NCI-H748 (cell line): ENCODE measurements around the gene ZSWIM4.
A peak's percentile ranks its signal among the peaks of the same experiment; 100 is the strongest.
"Not testable (repeated sequence)": the region's sequence is repeated elsewhere in the genome, so short reads cannot be mapped to it uniquely, and the experiment has no call there.

Source experiments
- DNase-seq: peaks from one replicate; lab custom pipeline; 2025; ENCODE audit not compliant: unreplicated experiment; lab: John Stamatoyannopoulos, UW

The ZSWIM4 gene

DNA sequence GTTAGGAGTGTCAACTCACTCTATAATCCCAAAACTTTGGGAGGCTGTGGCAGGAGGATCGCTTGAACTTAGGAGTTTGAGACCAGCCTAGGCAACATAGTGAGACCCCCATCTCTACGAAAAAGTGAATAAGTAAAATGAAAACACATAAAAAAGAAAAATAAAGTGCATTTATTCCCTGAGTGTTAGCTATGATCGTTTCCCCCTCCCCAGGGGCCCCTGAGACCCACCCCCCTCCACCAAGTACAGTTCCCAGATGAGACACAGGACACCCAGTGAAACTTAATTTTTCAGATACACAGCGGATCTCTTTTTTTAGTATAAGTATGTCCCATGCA is 53.1 kb downstream of the ZSWIM4 start:
- no peak for DNase-seq

DNA sequence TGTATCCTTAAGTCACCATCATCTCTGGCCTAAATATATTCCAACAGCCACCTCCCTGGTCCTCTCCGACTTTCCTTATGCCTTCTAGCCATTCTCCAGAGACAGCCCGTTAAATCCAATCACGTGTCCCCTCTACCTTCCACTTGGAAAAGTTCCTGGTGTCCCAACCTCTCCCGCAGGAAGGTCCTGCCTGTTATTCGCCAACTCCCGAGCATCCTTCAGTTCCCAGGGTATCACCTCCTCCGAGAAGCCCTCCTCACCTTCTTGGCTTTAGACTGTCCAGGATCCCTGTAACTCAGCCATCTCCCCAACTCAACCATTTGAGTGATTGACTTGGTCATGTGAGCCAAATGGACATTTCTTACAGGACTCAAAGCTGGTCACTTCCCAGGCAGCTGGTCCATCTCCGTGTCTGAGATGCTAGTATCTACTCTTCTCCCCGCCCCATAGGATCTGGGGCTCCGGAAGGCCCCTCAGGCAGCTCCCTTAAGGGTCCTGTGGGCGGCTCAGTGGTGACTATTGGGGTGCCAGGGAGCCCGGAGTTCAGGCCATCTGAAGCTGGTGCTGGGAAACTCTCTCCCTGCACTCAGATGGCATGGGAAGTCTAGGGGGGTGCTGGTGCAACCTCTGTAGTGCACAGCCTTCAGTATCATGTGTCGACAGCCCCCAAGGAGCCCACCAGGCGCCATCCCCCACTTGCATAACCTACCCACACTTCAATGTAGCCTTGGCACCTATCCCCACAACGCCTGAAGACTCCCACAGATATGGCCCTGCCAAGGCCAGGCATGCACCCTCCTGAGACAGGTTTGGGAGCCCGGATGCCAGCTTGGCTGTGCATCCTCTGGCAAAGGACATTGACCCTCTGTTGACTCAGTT is 53.8 kb downstream of the ZSWIM4 start:
- no peak for DNase-seq

DNA sequence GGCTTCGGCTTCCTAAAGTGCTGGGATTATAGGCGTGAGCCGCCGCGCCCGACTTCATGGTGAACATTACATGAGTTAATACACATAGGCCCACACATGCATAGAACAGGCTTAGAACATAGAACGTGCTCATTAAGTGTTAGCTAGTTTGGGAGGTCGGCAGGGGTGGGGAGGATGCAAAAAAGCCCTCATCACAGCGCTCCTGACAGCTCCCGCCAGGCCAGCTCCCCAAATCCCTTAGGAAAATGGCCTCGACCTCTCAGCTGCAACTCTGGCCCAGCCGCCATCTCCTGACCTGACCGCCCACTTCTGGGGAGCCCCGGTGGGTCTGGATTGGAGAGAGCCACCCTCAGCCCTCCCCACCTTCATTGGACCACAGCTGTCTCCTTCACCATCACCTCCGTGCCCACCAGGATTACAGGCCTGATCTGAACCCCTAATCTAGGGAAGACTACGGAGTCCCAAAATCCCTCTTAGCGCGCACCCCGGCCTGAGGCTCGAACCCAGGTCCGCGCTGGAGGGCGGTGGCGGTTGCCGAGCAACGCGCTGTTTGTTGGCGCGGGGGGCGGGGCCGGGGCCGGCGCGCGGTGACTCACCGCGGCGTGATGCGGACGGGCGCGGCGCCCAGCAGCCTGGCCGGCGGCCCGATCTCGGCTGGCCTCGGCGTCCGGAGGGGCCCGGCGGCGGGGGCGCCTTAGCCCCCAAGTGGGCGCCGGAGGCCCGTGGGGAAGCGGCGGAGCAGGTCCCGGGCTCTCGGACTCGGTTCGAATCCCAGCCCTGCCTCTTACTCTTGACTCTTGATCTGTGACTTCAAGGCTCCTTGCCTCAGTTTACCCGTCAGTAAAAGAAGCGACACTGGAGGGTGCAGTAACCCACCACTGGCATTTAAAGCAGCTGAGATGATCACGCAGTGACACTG is 55.0 kb downstream of the ZSWIM4 start:
- peak; percentile 66 for DNase-seq

DNA sequence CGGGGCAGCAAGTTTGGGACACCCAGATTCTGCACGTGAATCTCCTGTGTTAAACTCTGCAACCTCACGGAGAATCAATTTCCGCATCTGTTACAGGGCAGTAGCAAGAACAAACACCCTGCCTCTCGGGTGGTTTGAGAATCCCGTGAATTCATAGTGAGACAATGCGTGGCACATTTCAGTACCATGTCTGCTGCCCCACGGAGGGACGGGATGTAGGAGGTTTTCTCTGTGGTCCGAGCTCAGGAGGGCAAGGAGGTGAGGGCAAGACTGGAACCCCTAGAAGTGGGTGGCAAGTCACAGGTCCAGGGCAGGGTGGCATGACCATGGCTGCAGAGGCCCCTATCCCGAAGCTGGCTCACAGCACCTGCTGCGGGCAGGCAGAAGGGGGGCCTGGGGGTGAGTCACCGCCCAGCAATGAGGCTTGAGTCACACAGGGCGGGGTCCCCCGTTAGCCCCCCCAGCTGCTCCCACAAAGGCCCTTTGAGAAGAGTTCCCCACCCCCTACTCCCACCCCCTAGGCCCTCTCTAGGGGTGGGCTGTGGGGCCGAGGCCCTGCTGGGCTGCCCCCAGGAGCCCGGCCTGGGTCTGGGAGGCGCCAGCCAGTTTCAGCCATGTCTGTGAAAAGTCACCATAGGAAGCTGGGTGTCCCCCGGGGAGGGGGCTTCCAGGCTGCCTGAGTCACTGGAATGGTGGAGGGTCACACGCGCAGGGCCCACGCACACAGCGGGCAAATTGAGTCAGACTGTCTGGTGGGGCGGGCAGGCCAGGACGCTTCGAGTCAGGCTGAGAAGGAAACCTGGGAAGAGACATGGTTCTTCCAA is 55.9 kb downstream of the ZSWIM4 start:
- DNase-seq, result no peak

DNA sequence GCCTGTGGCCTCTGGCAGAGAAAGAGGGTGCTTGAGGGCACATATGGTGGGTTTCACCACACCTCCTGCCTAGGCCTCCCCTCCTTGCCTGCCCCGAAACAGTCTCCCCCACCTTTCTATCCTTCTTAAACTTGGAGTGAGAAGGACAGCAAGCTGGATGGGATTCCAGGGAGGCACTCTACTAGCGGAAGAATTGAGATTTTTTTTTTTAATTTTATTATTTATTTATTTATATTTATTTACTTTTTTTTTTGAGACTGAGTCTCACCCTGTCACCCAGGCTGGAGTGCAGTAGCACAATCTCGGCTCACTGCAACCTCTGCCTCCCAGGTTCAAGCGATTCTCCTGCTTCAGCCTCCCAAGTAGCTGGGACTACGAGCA is 56.5 kb downstream of the ZSWIM4 start:
- not testable (repeated sequence) for DNase-seq

DNA sequence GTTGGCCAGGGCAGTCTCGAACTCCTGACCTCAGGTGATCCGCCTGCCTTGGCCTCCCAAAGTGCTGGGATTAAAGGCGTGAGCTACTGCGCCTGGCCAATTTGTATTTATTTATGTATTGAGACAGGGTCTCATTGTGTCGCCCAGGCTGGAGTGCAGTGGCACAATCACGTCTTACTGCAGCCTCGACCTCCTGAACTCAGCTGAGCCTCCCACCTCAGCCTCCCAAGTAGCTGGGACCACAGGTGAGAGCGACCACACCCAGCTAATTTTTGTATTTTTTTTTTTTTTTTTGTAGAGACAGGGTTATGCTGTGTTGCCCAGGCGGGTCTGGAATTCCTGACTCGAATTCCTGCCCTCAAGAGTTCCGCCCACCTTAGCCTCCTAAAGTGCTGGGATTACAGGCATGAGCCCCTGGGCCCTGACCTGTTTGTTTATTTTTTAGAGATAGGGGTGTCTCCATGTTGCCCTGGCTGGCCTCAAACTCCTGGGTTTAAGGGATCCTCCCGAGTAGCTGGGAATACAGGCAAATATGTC is 57.0 kb downstream of the ZSWIM4 start:
- DNase-seq, result not testable (repeated sequence)

DNA sequence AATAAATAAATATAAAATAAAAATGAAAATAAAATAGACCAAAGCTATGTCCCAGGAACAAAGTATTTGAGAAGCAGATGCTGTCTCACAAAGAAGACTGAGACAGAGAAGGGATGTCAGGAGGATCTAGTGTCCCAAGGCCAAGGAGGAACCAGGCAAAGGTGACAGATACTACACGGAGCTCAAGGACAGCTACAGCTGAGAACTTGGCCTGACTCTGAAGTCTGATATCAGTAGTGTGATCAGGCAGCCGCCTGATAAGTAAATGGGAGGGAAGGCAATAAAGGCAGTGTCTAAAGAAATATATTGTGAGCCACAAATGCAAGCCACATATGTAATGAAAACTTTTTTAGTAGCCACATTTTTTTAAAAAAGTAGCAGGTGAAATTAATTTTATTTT is 61.3 kb downstream of the ZSWIM4 start:
- DNase-seq, result no peak

DNA sequence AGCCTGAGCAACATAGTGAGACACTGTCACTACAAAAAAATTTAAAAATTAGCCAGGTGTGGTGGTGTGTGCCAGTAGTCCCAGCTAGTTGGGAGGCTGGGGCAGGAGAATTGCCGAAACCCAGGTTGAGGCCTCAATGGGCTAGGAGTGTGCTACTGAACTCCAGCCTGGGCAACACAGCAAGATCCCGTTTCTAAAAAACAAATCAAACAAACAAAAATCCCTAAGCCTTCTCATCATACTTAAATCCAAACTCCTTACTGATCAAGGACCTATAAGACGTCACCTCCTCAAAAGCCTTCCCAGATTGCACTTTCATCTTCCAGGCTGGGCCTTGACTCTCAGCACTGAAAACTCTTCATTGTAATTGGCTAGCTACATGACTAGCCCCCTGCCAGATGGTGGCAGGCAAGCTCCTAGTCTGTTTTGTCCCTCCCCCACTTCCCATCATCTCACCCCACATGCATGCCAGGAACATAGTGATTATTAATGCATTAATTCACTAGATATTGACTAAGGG is 64.2 kb downstream of the ZSWIM4 start:
- DNase-seq, result peak; percentile 5

DNA sequence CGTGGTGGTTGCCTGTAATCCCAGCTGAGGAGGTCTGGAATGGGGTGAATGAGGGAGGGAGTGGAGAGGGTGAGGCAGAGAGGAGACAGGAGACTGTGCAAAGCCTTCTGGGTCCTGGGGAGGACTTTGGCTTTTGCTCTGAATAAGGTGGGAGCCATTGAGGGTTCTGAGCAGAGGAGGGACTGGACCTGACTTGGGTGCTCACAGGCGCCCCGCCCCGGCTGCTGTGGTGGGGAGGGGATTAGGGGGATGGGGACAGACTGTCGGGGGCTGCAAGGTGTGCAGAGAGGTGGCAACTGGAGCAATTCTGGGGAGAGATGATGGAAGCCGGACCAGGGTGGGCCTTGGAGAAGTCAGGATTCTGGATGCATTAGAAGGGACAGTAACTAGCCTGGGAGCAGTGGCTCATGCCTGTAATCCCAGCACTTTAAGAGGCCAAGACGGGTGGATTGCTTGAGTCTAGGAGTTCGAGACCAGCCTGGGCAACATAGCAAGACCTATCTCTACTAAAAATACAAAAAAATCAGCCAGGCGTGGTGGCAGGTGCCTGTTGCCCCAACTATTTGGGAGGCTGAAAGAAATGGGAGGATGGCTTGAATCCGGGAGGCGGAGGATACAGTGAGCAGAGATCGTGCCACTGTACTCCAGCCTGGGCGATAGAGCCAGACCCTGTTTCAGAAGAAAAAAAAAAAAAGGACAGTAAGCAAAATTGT is 65.6 kb downstream of the ZSWIM4 start:
- DNase-seq, result no peak

DNA sequence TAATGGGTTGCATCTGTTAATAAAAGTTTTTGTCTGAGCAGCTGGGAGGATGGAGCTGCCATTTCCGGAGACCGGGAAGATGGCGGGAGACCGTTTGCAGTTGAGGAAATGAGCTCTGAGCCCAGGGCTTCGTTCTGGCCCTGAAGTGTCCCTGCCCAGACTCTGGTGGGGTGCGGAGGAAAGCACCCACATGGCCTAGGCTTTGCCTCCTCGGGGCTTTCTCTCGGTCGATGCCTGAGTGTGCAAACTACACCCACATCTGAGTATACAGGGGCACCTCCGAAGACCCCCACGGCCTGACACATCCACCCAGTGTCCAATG is 66.1 kb downstream of the ZSWIM4 start:
- no peak for DNase-seq

DNA sequence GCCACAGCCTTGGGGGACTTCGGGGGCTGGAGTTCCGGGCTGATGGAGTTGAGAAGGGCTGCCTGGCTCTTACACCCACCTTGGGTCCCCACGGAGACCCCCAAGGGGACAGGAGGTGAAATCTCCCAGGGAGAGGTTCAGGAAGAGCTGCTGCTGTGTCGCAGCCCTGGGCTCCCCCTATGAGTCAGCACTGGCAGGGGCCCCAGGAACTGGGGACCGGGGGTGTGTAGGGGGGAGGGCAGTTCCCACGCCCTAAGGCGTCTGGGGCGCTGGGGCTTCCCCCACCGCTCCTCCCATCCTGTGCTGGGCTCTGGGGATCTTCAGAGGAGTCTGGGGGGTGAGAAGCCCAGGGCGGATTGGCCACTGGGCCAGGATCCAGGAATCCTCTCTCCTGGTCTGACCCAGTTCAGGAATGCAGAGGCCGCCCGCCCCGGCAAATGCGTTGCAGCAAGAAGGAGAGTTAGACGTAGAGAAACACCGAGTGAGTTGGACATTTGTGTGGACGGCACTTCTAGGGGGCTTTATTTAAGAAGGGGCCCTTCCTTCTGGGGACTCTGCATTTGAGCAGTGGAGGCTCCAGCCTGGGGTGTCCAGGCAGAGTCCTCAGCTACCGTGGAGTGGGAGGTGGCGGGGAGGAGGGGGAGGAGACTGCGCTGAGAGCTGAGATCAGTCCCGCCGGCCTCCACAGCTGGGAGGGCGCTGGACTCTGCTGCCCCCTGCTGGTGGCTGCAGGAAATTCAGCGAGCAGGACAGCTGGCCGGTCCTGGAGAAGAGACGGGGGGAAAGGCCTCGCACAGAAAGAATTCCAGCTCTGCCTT is 66.7 kb downstream of the ZSWIM4 start:
- DNase-seq, result peak; percentile 65

DNA sequence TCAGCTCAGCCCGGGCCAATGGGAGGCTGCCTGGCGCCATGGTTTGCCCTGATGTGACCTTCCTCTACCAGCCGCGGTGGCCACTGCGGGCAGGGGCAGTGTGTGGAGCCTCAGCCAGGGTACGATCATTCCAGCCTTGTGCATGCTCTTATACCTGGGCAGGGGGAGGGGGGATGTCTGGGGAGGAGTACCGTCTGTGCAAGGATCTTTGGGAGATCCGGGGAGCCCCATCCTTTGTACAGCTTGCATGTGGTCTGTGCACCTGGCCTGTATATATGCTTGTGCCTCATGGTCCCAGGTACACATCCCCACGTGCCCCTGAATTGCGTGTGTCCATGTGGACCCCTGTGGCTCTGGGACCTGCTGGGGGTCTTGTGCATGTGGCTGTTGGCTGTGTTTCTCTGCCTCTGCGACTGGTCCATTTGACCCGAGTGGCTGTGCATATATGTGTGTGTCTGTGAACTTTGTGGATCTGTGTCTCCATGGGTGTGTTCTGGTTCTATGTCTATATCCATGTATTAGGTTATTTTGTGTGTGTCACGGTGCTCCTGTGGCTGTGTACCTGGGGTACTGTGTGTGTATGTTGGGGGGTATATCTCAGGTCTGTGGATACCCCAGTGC is 68.9 kb downstream of the ZSWIM4 start:
- DNase-seq, result peak; percentile 29

DNA sequence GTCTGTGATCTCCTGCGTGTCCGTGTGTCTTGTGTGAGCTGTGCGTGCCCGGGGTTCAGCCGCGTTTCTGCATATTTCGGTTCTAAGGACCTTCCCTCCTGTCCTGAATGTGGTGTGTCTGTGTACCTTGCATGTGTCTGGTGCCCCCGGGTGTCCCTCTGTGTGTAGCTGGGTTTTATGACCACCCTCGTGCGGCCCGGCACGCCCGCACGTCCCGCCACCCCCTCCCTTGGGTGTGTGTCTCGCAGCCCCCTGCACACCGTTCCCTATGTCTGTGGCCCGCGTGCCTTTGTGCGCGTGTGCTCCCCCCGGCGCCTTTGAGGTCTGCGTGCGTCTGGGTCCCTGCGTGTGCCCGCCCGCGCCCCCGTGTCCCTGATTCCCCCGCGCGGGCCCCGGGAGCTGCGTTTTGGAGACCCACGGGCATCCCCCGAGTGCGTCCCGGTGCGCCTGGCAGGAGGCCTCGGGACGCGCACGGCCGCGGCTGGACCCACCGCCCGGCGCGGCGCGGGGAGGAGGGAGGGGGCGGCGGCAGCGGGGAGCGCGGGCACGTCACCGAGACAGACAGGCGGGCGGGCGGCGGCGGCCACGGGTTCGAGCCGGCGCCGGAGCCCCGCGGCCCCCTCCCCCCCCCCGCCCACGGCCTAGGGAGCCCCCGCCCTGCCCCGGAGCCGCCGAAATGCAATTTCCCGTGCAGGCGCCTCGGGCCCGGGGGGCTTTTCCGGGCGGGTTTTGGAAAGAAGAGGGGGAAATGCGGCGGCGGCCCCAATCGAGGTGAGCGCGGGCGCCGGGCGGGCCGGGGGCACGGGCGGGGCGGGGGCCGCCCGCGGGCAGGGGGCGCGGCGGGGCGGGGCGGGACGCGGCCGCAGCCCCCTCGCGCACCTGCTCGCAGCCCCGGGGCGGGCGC is 69.7 kb downstream of the ZSWIM4 start:
- DNase-seq, result peak; percentile 38

DNA sequence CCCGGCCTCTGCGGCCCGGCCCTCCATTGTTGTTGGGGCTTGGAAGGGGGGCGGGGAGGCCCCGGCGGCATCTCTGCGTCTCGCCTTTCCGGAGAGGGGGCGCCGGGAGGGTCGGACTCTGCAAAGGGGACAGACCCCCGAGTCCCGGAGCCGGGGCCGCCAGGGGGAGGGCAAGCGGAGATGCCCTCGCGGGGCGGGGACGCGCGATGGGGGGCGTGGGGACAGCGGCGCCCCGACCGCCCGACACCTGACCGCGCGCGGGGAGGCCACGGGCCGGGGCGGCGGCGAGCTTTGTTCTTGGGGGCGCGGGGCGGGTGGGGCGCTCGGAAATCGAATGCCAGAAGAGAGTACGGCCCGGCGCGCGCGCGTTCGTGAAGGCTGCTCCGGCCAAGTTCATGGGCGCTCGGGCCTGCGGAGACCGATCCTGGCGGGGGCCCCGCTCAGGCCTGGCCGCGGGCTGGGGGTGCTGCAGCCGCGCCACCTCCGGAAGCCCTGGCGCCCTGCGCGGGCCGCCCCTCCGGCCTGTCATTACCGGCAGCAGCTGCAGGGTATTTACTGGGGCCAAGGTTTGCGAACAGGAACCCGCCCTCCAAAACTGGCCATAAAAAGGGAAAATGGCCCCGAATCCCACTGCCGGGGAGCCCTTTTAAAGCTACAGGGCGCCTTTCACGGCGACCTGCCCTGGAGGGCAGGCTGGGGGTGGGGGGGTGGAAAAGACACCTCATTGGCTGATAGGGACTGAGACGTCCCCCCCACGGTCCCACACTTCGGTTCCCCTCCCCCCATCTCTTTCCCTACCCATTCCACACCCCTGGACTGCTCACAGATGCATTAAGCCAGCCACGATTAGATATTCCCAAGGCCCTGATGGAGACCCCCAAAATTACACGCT is 70.6 kb downstream of the ZSWIM4 start:
- DNase-seq, result peak; percentile 44

DNA sequence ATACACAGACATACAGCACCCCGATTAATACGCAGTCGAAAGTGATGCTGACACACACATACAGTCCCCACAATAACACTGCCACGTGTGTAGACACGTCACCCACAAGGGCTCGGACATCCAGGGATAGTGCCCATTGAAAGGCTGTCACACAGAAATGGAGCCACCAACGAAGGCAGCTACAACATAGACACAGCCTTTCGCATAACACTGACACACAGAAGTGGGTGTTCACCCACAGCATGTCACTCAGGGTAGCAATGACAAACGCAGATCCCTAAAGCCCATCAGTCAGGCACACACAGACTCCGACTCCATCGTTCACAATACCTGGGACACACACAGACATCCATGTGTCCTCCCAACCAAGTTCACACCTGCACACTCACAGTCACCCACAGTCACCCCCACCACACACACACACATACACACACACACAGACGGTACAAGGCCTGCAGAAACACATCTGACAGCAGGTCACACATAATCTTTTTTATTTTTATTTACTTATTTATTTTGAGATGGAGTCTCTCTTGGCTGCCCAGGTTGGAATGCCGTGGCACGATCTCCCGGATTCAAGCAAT is 71.3 kb downstream of the ZSWIM4 start:
- DNase-seq, result no peak

DNA sequence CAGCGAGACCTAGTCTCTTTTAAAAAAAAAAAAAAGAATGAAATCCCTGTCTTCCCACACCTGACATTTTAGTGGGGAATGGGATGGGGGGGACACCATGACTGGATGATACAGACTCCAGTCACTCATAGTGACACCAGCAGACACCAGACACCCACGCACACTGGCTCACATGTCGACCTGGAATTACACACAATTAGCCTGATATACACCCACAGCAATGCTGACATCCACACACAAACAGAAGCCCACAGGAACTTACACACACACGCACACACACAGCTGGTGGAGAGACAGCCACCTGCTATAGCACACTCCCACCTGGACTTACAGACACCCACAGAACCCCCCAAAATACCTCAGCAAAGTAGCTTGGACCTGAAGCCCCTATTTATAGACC is 73.4 kb downstream of the ZSWIM4 start:
- DNase-seq, result no peak

DNA sequence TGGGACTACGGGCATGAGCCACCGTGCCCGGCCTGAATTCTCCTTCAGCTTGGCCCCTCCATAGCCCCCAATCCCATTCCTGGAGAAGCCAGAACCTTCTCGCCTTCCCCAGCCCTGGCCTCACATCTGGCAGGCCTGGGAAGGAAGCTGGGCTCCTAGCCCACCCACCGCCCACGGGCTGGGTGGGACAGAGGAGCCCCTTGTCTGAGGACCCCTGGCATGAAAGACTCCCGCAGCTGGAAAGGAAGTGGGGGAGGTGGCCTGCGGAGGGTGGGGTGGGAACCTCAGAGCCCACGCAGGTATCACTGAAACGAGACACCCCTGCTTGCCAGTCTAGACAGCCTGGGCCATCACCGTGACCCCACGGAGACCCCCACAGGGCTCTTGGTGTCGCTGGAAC is 74.0 kb downstream of the ZSWIM4 start:
- DNase-seq, result no peak
